GM23248 (cell line): ENCODE results near the gene FRMD3. TPM values are rescaled to one million over a fixed set of nuclear protein-coding genes. Genes with fewer than 3 reads are reported as not detected.

Experiments used
- DNase-seq: peaks from one replicate; pipeline ENCODE4 v3.0.0-alpha.2; 2015
- H2AFZ ChIP-seq: fragments of 200-600 bp; sonication (generic); 2 replicates; pipeline ENCODE4 v1.6.1; 2016; ENCODE audit warnings: antibody characterized with exemption
- H3F3A ChIP-seq: fragments of 200-600 bp; sonication (generic); 2 replicates; pipeline ENCODE4 v1.6.1; 2016; ENCODE audit warnings: mild to moderate bottlenecking, antibody characterized with exemption, mixed run types; ENCODE audit not compliant: insufficient read depth
- H3K27ac ChIP-seq: fragments of 200-600 bp; sonication (generic); 2 replicates; pipeline ENCODE4 v1.5.1; 2016; ENCODE audit warnings: mild to moderate bottlenecking
- H3K27me3 ChIP-seq: fragments of 200-600 bp; sonication (generic); replicated peaks from 2 replicates; pipeline ENCODE4 v1.6.1; 2016; ENCODE audit warnings: mild to moderate bottlenecking; ENCODE audit not compliant: insufficient read depth
- H3K36me3 ChIP-seq: fragments of 200-600 bp; sonication (generic); 2 replicates; pipeline ENCODE4 v1.6.1; 2016; ENCODE audit warnings: low read depth, mild to moderate bottlenecking
- H3K4me1 ChIP-seq: fragments of 200-600 bp; sonication (generic); 2 replicates; pipeline ENCODE4 v1.6.1; 2016; ENCODE audit warnings: mild to moderate bottlenecking; ENCODE audit not compliant: insufficient read depth
- H3K4me2 ChIP-seq: fragments of 200-600 bp; sonication (generic); one replicate; pipeline ENCODE4 v1.6.1; 2016; ENCODE audit warnings: mild to moderate bottlenecking; ENCODE audit not compliant: unreplicated experiment
- H3K4me3 ChIP-seq: fragments of 200-600 bp; sonication (generic); 2 replicates; pipeline ENCODE4 v1.5.1; 2016; ENCODE audit warnings: mild to moderate bottlenecking
- H3K79me2 ChIP-seq: fragments of 200-600 bp; sonication (generic); 2 replicates; pipeline ENCODE4 v1.6.1; 2016; ENCODE audit warnings: mild to moderate bottlenecking; ENCODE audit not compliant: insufficient read depth
- H3K9ac ChIP-seq: fragments of 200-600 bp; sonication (generic); 2 replicates; pipeline ENCODE4 v1.6.1; 2016; ENCODE audit warnings: mild to moderate bottlenecking
- H3K9me2 ChIP-seq: fragments of 200-600 bp; sonication (generic); 2 replicates; pipeline ENCODE4 v1.6.1; 2016; ENCODE audit warnings: mixed run types, mild to moderate bottlenecking, moderate library complexity; ENCODE audit not compliant: insufficient read depth
- H3K9me3 ChIP-seq: fragments of 200-600 bp; sonication (generic); one replicate; pipeline ENCODE4 v1.6.1; 2017; ENCODE audit warnings: low read depth
- H4K20me1 ChIP-seq: fragments of 200-600 bp; sonication (generic); 2 replicates; pipeline ENCODE4 v1.6.0; 2016; ENCODE audit not compliant: insufficient read depth
- EZH2 ChIP-seq: fragments of 200-600 bp; sonication (generic); IDR thresholded peaks from 2 replicates; pipeline ENCODE4 v1.6.1; 2018; ENCODE audit warnings: antibody characterized with exemption, mild to moderate bottlenecking; ENCODE audit not compliant: insufficient read depth, poor library complexity, severe bottlenecking
- EZH2phosphoT487 ChIP-seq: fragments of 200-600 bp; sonication (generic); IDR thresholded peaks from 2 replicates; pipeline ENCODE4 v1.6.1; 2018; ENCODE audit warnings: antibody characterized with exemption, moderate library complexity, mild to moderate bottlenecking, low read depth; ENCODE audit not compliant: insufficient read depth
- WGBS, 2 experiments: methylation state at CpG; one replicate each; pipeline ENCODE4 v1.1.6; 2015 to 2017; ENCODE audit warnings: low lambda C conversion rate in 2 of 2, low coverage in 1 of 2; ENCODE audit errors: missing lambda C conversion rate in 2 of 2; 5-methylcytosine and 5-hydroxymethylcytosine counted together
- in situ Hi-C: fragments of 300-500 bp; cut with MboI; formaldehyde crosslinking; loops from 2 replicates; pipeline ENCODE4 v1.15.0; 2020
- polyA plus RNA-seq: library from polyadenylated mRNA; unstranded; fragments of >200 nt; fragmentation: Nextera tagmentation; extraction: Ambion mirVana; gene quantifications from 2 replicates; pipeline ENCODE4 v1.2.1, GENCODE V29; 2016
- total RNA-seq: library from RNA; depleted of rRNA; stranded (reverse); fragments of >200 nt; shearing (Covaris generic); gene quantifications from 2 replicates; pipeline ENCODE4 v1.2.3, GENCODE V29; 2014

The FRMD3 gene
- total and polyA plus RNA-seq, 2 experiments from 2014 or later = 0.32 to 0.66 TPM

GRCh38 chr9:83489961-83490360 lies 48.2 kb downstream of the FRMD3 start:
- H3K9ac ChIP-seq = no peak overlapping the region
- no peak overlapping the region for H3K4me3 ChIP-seq
- H3K4me2 ChIP-seq = no peak overlapping the region
- peaks cover 3% of the 10 kb centered on the region; the same call in 1 of the 2 replicates for H3K9me2 ChIP-seq
- no peak for DNase-seq
- TF ChIP-seq EZH2 = no peak
- TF ChIP-seq EZH2phosphoT487 = no peak
- no peaks in the 10 kb centered on the region for H3K27me3 ChIP-seq
- in situ Hi-C loops = no loop called here
- WGBS, 2 experiments = 92 to 100% methylated on average over 1 of the region's 1 CpG
- H2AFZ ChIP-seq = no peak overlapping the region
- H3K9me3 ChIP-seq = no peaks in the 10 kb centered on the region
- H4K20me1 ChIP-seq = no peaks in the 10 kb centered on the region; the same call in 1 of the 2 replicates
- no peaks in the 10 kb centered on the region for H3K79me2 ChIP-seq
- no peaks in the 10 kb centered on the region for H3F3A ChIP-seq
- no peak overlapping the region for H3K27ac ChIP-seq
- 0 out of 2 replicates have a peak, but pooled peaks cover 4% of the 10 kb centered on the region for H3K4me1 ChIP-seq
- H3K36me3 ChIP-seq = no peaks in the 10 kb centered on the region

- Histone ChIP-seq H3F3A (no peaks in the 10 kb centered on the region), H3K27me3 (no peaks in the 10 kb centered on the region), H3K4me2 (no peak overlapping the region), H3K36me3 (no peaks in the 10 kb centered on the region), H3K4me1 (no peaks in the 10 kb centered on the region), H4K20me1 (no peaks in the 10 kb centered on the region; the same call in 1 of the 2 replicates), H3K9ac (no peak overlapping the region), H3K9me2 (peaks cover 3% of the 10 kb centered on the region; the same call in 1 of the 2 replicates), H3K79me2 (no peaks in the 10 kb centered on the region), H3K9me3 (no peaks in the 10 kb centered on the region), H2AFZ (no peak overlapping the region), H3K27ac (no peak overlapping the region), H3K4me3 (no peak overlapping the region)
- in situ Hi-C loops = no loop called here
- no peak for DNase-seq
- WGBS, 2 experiments = 70% methylated on average over 6 of the region's 6 CpGs
- TF ChIP-seq EZH2 = no peak
- TF ChIP-seq EZH2phosphoT487 = no peak
Measured at GRCh38 chr9:83484990-83485389, 53.2 kb downstream of the FRMD3 start.

GRCh38 chr9:83483223-83483622 lies 55.0 kb downstream of the FRMD3 start:
- Histone ChIP-seq H3K9ac (no peak overlapping the region), H3F3A (no peaks in the 10 kb centered on the region), H3K9me3 (no peaks in the 10 kb centered on the region), H3K9me2 (peaks cover 3% of the 10 kb centered on the region; the same call in 1 of the 2 replicates), H3K4me2 (no peak overlapping the region), H4K20me1 (no peaks in the 10 kb centered on the region; the same call in 1 of the 2 replicates), H3K4me3 (no peak overlapping the region), H3K4me1 (no peaks in the 10 kb centered on the region), H3K27me3 (no peaks in the 10 kb centered on the region), H3K27ac (no peak overlapping the region), H3K36me3 (no peaks in the 10 kb centered on the region), H2AFZ (no peak overlapping the region), H3K79me2 (no peaks in the 10 kb centered on the region)
- in situ Hi-C loops = no loop called here
- WGBS, 2 experiments = 61 to 75% methylated on average over 2 of the region's 2 CpGs
- no peak for DNase-seq
- no peak for TF ChIP-seq EZH2
- no peak for TF ChIP-seq EZH2phosphoT487

- no peak for DNase-seq
- Histone ChIP-seq H3K9ac (no peak overlapping the region), H4K20me1 (no peaks in the 10 kb centered on the region), H3K4me3 (no peak overlapping the region), H2AFZ (no peak overlapping the region), H3K9me3 (no peaks in the 10 kb centered on the region), H3K79me2 (no peaks in the 10 kb centered on the region), H3K36me3 (no peaks in the 10 kb centered on the region), H3K4me2 (no peak overlapping the region), H3K9me2 (no peaks in the 10 kb centered on the region), H3K27ac (no peak overlapping the region), H3F3A (no peaks in the 10 kb centered on the region), H3K27me3 (no peaks in the 10 kb centered on the region), H3K4me1 (no peaks in the 10 kb centered on the region)
- no peak for TF ChIP-seq EZH2
- no peak for TF ChIP-seq EZH2phosphoT487
- in situ Hi-C loops = no loop called here
- 91 to 100% methylated on average over 2 of the region's 2 CpGs for WGBS, 2 experiments
Measured at GRCh38 chr9:83479765-83480164, 58.4 kb downstream of the FRMD3 start.

- 59 to 64% methylated on average over 3 of the region's 3 CpGs for WGBS, 2 experiments
- Histone ChIP-seq H3K4me3 (no peak overlapping the region), H3K36me3 (no peaks in the 10 kb centered on the region), H3K9me2 (no peaks in the 10 kb centered on the region), H3K4me1 (peaks cover 14% of the 10 kb centered on the region; the same call in 1 of the 2 replicates), H4K20me1 (no peaks in the 10 kb centered on the region), H3K9ac (no peak overlapping the region), H3F3A (no peaks in the 10 kb centered on the region), H3K27ac (no peak overlapping the region), H3K27me3 (no peaks in the 10 kb centered on the region), H2AFZ (no peak overlapping the region), H3K79me2 (no peaks in the 10 kb centered on the region), H3K9me3 (no peaks in the 10 kb centered on the region), H3K4me2 (no peak overlapping the region)
- in situ Hi-C loops = no loop called here
- TF ChIP-seq EZH2phosphoT487 (no peak), EZH2 (no peak)
- peak; percentile 50 for DNase-seq
Measured at GRCh38 chr9:83477571-83477970, 60.6 kb downstream of the FRMD3 start.
